Neuronal stem cell (in vitro differentiated cells): ENCODE data around the gene OR2T11.
"Not testable (repeated sequence)": the region's sequence is repeated elsewhere in the genome, so short reads cannot be mapped to it uniquely, and the experiment has no call there.

Experiments used
- DNase-seq: peaks from one replicate; pipeline ENCODE4 v3.0.0-alpha.2; 2013; ENCODE audit warnings: low spot score
- H2AFZ ChIP-seq: one replicate; pipeline ENCODE4 v1.6.1; 2013; ENCODE audit warnings: mild to moderate bottlenecking, low read length, inconsistent platforms
- H2AK5ac ChIP-seq: 2 replicates; pipeline ENCODE4 v1.6.1; 2013; ENCODE audit warnings: low read depth, mild to moderate bottlenecking, inconsistent platforms, low read length, moderate library complexity, mixed read lengths
- H2BK120ac ChIP-seq: 2 replicates; pipeline ENCODE4 v1.6.1; 2013; ENCODE audit warnings: low read depth, mild to moderate bottlenecking, inconsistent platforms, low read length, moderate library complexity, mixed read lengths
- H2BK12ac ChIP-seq: one replicate; pipeline ENCODE4 v1.6.1; 2013; ENCODE audit warnings: low read length, inconsistent platforms
- H2BK15ac ChIP-seq: 2 replicates; pipeline ENCODE4 v1.6.1; 2013; ENCODE audit warnings: mild to moderate bottlenecking, low read length, inconsistent platforms, mixed read lengths
- H2BK5ac ChIP-seq: one replicate; pipeline ENCODE4 v1.6.1; 2013; ENCODE audit warnings: inconsistent platforms, mild to moderate bottlenecking, low read length, moderate library complexity
- H3K14ac ChIP-seq: one replicate; pipeline ENCODE4 v1.6.1; 2013; ENCODE audit warnings: low read length, inconsistent platforms
- H3K18ac ChIP-seq: 2 replicates; pipeline ENCODE4 v1.6.1; 2013; ENCODE audit warnings: low read length, inconsistent platforms
- H3K23ac ChIP-seq: 2 replicates; pipeline ENCODE4 v1.6.1; 2013; ENCODE audit warnings: low read depth, mild to moderate bottlenecking, mixed read lengths, low read length, inconsistent platforms; ENCODE audit not compliant: poor library complexity
- H3K27ac ChIP-seq: replicated peaks from 3 replicates; pipeline ENCODE4 v1.5.1; 2013; ENCODE audit warnings: low read length, inconsistent platforms
- H3K27me3 ChIP-seq, 3 experiments: 2 replicates each; pipeline ENCODE4 v1.6.1; 2013; ENCODE audit warnings: low read length in 3 of 3, mild to moderate bottlenecking in 2 of 3, inconsistent platforms in 1 of 3, low read depth in 1 of 3, mixed read lengths in 1 of 3, moderate library complexity in 1 of 3; ENCODE audit not compliant: control insufficient read depth in 3 of 3, insufficient read depth in 3 of 3
- H3K36me3 ChIP-seq, 2 donors: replicated peaks in 1 of 2; 2 replicates each; pipeline ENCODE4 v1.6.1; 2013; ENCODE audit warnings: low read length in 2 of 2; ENCODE audit not compliant: control insufficient read depth in 2 of 2, insufficient read depth in 2 of 2
- H3K4ac ChIP-seq: 2 replicates; pipeline ENCODE4 v1.6.1; 2013; ENCODE audit warnings: inconsistent platforms, mild to moderate bottlenecking, low read length, moderate library complexity
- H3K4me1 ChIP-seq, 2 donors: 1 replicate in 1 of 2; 2 replicates in 1 of 2; pipeline ENCODE4 v1.6.1; 2013; ENCODE audit warnings: low read length in 2 of 2, low read depth in 1 of 2; ENCODE audit not compliant: control insufficient read depth in 2 of 2, insufficient read depth in 1 of 2
- H3K4me2 ChIP-seq: one replicate; pipeline ENCODE4 v1.6.1; 2013; ENCODE audit warnings: mild to moderate bottlenecking, low read length, inconsistent platforms; ENCODE audit not compliant: insufficient read depth, poor library complexity, severe bottlenecking
- H3K4me3 ChIP-seq, 2 donors: 2 replicates each; pipeline ENCODE4 v1.5.1; 2013; ENCODE audit warnings: low read length in 2 of 2, mild to moderate bottlenecking in 2 of 2, inconsistent platforms in 1 of 2, moderate library complexity in 1 of 2
- H3K79me1 ChIP-seq: one replicate; pipeline ENCODE4 v1.6.1; 2013; ENCODE audit warnings: low read depth, mild to moderate bottlenecking, inconsistent platforms, low read length, moderate library complexity
- H3K9ac ChIP-seq: one replicate; pipeline ENCODE4 v1.6.1; 2013; ENCODE audit warnings: mild to moderate bottlenecking, low read depth, low read length, inconsistent platforms; ENCODE audit not compliant: poor library complexity
- H3K9me3 ChIP-seq, 2 donors: replicated peaks in 1 of 2; 2 replicates each; pipeline versions ENCODE3 to v1.6.1; 2013; ENCODE audit warnings: low read length in 2 of 2, mild to moderate bottlenecking in 2 of 2, inconsistent platforms in 1 of 2, low read depth in 1 of 2, mixed read lengths in 1 of 2, moderate library complexity in 1 of 2; ENCODE audit not compliant: control insufficient read depth in 2 of 2, insufficient read depth in 1 of 2
- H4K8ac ChIP-seq: one replicate; pipeline ENCODE4 v1.6.1; 2013; ENCODE audit warnings: low read depth, mild to moderate bottlenecking, inconsistent platforms, low read length, moderate library complexity
- H4K91ac ChIP-seq: one replicate; pipeline ENCODE4 v1.6.1; 2013; ENCODE audit warnings: low read length, low read depth, mild to moderate bottlenecking, inconsistent platforms; ENCODE audit not compliant: poor library complexity
- WGBS, 2 donors: extraction: QIAGEN DNeasy Blood & Tissue Kit; methylation state at CpG; one replicate each; pipeline ENCODE4 v1.1.7; 2013; ENCODE audit warnings: missing lambda C conversion rate in 2 of 2, mixed read lengths in 1 of 2; ENCODE audit not compliant: insufficient read length in 2 of 2, insufficient replicate concordance in 1 of 2; ENCODE audit errors: extremely low coverage in 2 of 2; 5-methylcytosine and 5-hydroxymethylcytosine counted together

OR2T11 gene

DNA sequence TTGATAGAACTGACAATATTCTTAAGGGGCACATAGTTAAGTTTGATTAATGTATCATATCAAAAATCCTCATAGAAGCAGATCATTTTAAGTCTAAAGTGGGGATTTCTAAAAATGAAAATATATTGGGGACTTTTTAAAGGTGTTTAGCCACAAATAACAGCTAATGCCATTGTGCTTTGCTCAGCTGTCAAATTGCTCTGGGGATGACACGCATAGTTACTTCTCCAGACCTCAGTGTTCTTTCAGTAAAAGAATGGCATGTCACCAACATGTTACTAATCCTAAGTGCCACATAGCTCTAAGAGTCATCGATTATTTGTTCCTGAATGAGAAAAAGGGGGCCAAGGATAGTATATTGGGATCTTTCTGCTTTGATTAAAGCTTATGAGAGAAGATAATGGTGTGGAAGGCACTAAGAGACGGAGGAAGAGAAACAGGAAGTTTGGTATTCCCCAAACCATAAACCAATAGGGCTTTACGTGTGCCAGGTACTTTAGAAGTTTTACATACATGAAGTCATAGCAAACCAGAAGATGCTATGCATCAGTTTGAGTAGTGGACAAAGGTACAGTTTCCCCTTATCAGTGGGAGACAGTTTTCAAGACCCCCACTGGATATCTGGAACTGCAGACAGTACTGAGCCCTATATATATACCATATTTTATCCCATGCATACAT, 8.2 kb upstream of the OR2T11 start:
- H2BK5ac ChIP-seq, H2BK12ac ChIP-seq, H3K23ac ChIP-seq, H3K4me2 ChIP-seq, H3K4me3 ChIP-seq, H3K4ac ChIP-seq, H3K18ac ChIP-seq, H3K9ac ChIP-seq, H3K36me3 ChIP-seq, H2AFZ ChIP-seq, H2AK5ac ChIP-seq, H2BK15ac ChIP-seq, H4K8ac ChIP-seq, H2BK120ac ChIP-seq, H3K4me1 ChIP-seq, H3K14ac ChIP-seq, H3K79me1 ChIP-seq, H3K27ac ChIP-seq, DNase-seq, H3K27me3 ChIP-seq, H3K9me3 ChIP-seq, H4K91ac ChIP-seq: not testable (repeated sequence)
- no CpG with 5 or more reads among the region's 4 CpGs for WGBS, 2 donors

DNA sequence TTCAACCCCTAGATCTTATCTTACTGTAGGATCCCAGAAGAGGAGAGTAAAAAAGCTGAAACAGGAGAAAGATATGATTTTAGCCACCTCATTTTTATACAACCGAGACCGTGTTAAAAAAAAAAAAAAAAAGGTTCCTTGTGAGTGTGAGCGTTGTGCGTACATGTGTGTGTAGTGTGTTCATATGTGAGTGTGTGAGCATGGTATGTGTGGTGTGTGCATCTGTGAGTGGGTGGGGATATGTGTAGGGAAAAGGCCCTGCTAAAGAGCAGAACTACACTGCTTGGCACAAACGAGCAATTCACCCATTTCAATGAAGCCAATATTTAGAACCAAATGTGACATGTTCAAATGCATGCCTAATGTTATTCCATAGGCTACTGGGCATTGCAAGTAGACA, 6.7 kb upstream of the OR2T11 start:
- not testable (repeated sequence) for H3K79me1 ChIP-seq, H4K8ac ChIP-seq, H3K4ac ChIP-seq, H3K27ac ChIP-seq, H3K4me2 ChIP-seq, H2AFZ ChIP-seq, DNase-seq, H3K36me3 ChIP-seq, H2BK120ac ChIP-seq, H3K18ac ChIP-seq, H2AK5ac ChIP-seq, H3K4me3 ChIP-seq, H3K9me3 ChIP-seq, H3K23ac ChIP-seq, H2BK15ac ChIP-seq, H3K9ac ChIP-seq, H2BK5ac ChIP-seq, H3K27me3 ChIP-seq, H3K4me1 ChIP-seq, H2BK12ac ChIP-seq, H4K91ac ChIP-seq, H3K14ac ChIP-seq
- no CpG with 5 or more reads among the region's 5 CpGs for WGBS, 2 donors

DNA sequence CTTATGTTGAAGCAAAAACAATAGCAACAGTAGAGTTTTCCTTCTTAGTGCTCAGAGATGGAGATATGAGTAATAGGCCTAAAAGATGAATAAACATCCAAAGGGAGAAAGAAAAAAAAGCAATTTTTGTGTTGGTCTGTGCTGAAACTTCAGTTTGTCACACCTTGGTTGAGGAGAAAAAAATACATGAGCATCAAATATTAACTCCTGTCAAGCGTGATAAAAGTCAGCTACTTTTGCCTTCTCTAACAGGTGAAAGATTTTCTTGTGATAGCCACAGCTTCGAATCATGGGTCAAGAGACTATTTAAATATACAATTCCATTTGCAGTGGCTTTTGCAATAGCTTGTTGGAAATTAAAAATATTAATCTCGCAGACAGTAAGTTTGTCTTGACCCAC, 6.0 kb upstream of the OR2T11 start:
- H3K14ac ChIP-seq, H3K9ac ChIP-seq, H3K4me2 ChIP-seq, H2BK15ac ChIP-seq, H3K79me1 ChIP-seq, H3K9me3 ChIP-seq, H4K8ac ChIP-seq, H2BK12ac ChIP-seq, H3K4me3 ChIP-seq, H3K36me3 ChIP-seq, H3K18ac ChIP-seq, H4K91ac ChIP-seq, H2BK120ac ChIP-seq, H2BK5ac ChIP-seq, H3K23ac ChIP-seq, H2AK5ac ChIP-seq, H3K4me1 ChIP-seq, H3K27ac ChIP-seq, H2AFZ ChIP-seq, H3K4ac ChIP-seq, DNase-seq, H3K27me3 ChIP-seq: not testable (repeated sequence)
- no CpG with 5 or more reads among the region's 3 CpGs for WGBS, 2 donors

DNA sequence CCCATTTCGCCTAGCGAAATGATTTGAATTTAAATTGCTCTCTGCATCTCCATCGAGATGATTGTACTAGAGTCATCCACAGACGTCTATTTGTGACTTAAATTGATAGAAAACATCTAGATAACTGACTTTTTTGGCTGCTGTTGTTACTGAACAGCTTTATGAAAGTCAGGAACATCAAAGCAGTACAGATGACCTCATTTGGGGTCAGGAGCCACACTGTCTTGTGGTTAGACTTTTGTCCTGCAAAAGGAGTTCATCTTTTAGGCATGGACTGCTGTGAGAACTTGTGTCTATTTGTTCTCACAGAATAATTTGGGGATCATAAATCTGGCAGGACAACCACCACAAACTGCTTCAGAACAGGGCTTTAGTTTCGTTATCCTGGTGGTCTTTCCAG, 4.8 kb upstream of the OR2T11 start:
- H3K27ac ChIP-seq, H3K23ac ChIP-seq, H3K27me3 ChIP-seq, H3K14ac ChIP-seq, H3K9ac ChIP-seq, H4K91ac ChIP-seq, H2BK120ac ChIP-seq, H3K4me3 ChIP-seq, H2BK5ac ChIP-seq, H4K8ac ChIP-seq, H2AK5ac ChIP-seq, H3K9me3 ChIP-seq, H3K4me2 ChIP-seq, H2AFZ ChIP-seq, DNase-seq, H3K4me1 ChIP-seq, H3K18ac ChIP-seq, H3K79me1 ChIP-seq, H3K4ac ChIP-seq, H2BK12ac ChIP-seq, H3K36me3 ChIP-seq, H2BK15ac ChIP-seq: not testable (repeated sequence)
- no CpG with 5 or more reads among the region's 5 CpGs for WGBS, 2 donors
